Mesendoderm (in vitro differentiated cells): Measurements from ENCODE around the gene ARHGEF4.

ENCODE experiments used
- DNase-seq: peaks from one replicate; pipeline ENCODE4 v3.0.0; 2013
- H2AK5ac ChIP-seq: 2 replicates; pipeline ENCODE4 v1.6.1; 2013; ENCODE audit warnings: low read length, inconsistent platforms
- H2BK120ac ChIP-seq: 2 replicates; pipeline ENCODE4 v1.6.1; 2013; ENCODE audit warnings: low read depth, mild to moderate bottlenecking, low read length, moderate library complexity, mixed read lengths
- H2BK15ac ChIP-seq: replicated peaks from 2 replicates; pipeline ENCODE4 v1.6.1; 2013; ENCODE audit warnings: low read depth, mild to moderate bottlenecking, moderate library complexity
- H2BK5ac ChIP-seq: 2 replicates; pipeline ENCODE4 v1.6.1; 2013; ENCODE audit warnings: low read length, inconsistent platforms
- H3K18ac ChIP-seq: 2 replicates; pipeline ENCODE4 v1.6.1; 2013; ENCODE audit warnings: mild to moderate bottlenecking, low read length, mixed read lengths
- H3K23ac ChIP-seq: one replicate; pipeline ENCODE4 v1.6.1; 2013; ENCODE audit warnings: low read length
- H3K27ac ChIP-seq: 2 replicates; pipeline ENCODE4 v1.5.1; 2013; ENCODE audit warnings: low read depth, mild to moderate bottlenecking, inconsistent platforms, low read length, moderate library complexity
- H3K27me3 ChIP-seq: 2 replicates; pipeline ENCODE4 v1.6.1; 2013; ENCODE audit warnings: low read length, control low read depth, mild to moderate bottlenecking, inconsistent platforms; ENCODE audit not compliant: insufficient read depth, poor library complexity
- H3K36me3 ChIP-seq: 2 replicates; pipeline ENCODE4 v1.6.1; 2013; ENCODE audit warnings: low read length, inconsistent platforms; ENCODE audit not compliant: control insufficient read depth, insufficient read depth
- H3K4ac ChIP-seq: one replicate; pipeline ENCODE4 v1.6.1; 2013; ENCODE audit warnings: low read depth, mild to moderate bottlenecking, low read length, moderate library complexity
- H3K4me1 ChIP-seq: 2 replicates; pipeline ENCODE4 v1.6.1; 2013; ENCODE audit warnings: low read depth, low read length, inconsistent platforms; ENCODE audit not compliant: control insufficient read depth
- H3K4me2 ChIP-seq: 2 replicates; pipeline ENCODE4 v1.6.1; 2013; ENCODE audit warnings: low read length
- H3K4me3 ChIP-seq: 2 replicates; pipeline ENCODE4 v1.5.1; 2013; ENCODE audit warnings: mild to moderate bottlenecking, low read length
- H3K56ac ChIP-seq: one replicate; pipeline ENCODE4 v1.6.1; 2013; ENCODE audit warnings: low read length
- H3K79me1 ChIP-seq: 2 replicates; pipeline ENCODE4 v1.6.1; 2013; ENCODE audit warnings: low read length, inconsistent platforms
- H3K79me2 ChIP-seq: 2 replicates; pipeline ENCODE4 v1.6.1; 2013; ENCODE audit warnings: mild to moderate bottlenecking, low read length; ENCODE audit not compliant: control insufficient read depth, insufficient read depth
- H3K9ac ChIP-seq: 2 replicates; pipeline ENCODE4 v1.6.1; 2013; ENCODE audit warnings: low read length, inconsistent platforms
- H4K5ac ChIP-seq: one replicate; pipeline ENCODE4 v1.6.1; 2013; ENCODE audit warnings: low read length
- H4K8ac ChIP-seq: one replicate; pipeline ENCODE4 v1.6.1; 2013; ENCODE audit warnings: low read depth, mild to moderate bottlenecking, control low read depth, low read length, moderate library complexity
- WGBS: extraction: QIAGEN DNeasy Blood & Tissue Kit; methylation state at CpG from one replicate; pipeline ENCODE4 v1.1.7; 2013; ENCODE audit warnings: low lambda C conversion rate, missing lambda C conversion rate; ENCODE audit not compliant: insufficient coverage; ENCODE audit errors: extremely low coverage; 5-methylcytosine and 5-hydroxymethylcytosine counted together

The ARHGEF4 gene

DNA sequence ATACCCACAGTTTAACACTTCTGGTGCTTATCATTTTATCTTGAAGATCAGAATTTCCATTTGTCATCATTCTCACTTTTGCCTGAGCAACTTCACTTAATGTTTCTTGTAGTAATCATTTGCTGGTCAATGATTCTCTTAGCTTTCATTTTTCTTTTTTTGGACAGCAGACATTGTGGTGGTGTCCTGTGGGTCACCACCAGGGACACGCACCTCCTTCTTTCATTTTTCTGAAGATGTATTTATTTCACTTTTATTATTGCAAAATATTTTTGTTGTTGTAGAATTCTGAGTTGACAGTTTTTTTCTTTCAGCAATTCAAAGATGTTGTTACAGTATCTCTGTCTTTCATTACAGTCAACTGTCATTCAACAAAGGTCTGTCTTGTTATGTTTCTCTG lies 172.3 kb downstream of the ARHGEF4 start:
- Histone ChIP-seq H2AK5ac (no peak overlapping the region), H3K18ac (no peak overlapping the region), H2BK5ac (no peak overlapping the region), H3K4me1 (no peaks in the 10 kb centered on the region), H3K4me3 (no peak overlapping the region), H3K27ac (no peak overlapping the region), H3K4me2 (no peak overlapping the region), H3K56ac (no peak overlapping the region), H3K36me3 (no peaks in the 10 kb centered on the region), H4K8ac (no peak overlapping the region), H3K79me2 (no peaks in the 10 kb centered on the region), H3K9ac (no peak overlapping the region), H3K79me1 (no peaks in the 10 kb centered on the region), H2BK120ac (no peak overlapping the region), H2BK15ac (no peak overlapping the region), H4K5ac (no peak overlapping the region), H3K27me3 (no peaks in the 10 kb centered on the region), H3K23ac (no peak overlapping the region), H3K4ac (no peak overlapping the region)
- no peak for DNase-seq
- no CpG with 5 or more reads among the region's 1 CpG for WGBS

- H2AK5ac ChIP-seq = no peak overlapping the region
- no peak overlapping the region for H3K4ac ChIP-seq
- no peak overlapping the region for H3K18ac ChIP-seq
- H2BK5ac ChIP-seq = no peak overlapping the region
- no peaks in the 10 kb centered on the region for H3K4me1 ChIP-seq
- no peak overlapping the region for H4K5ac ChIP-seq
- H2BK120ac ChIP-seq = no peak overlapping the region
- no peak overlapping the region for H4K8ac ChIP-seq
- H3K79me1 ChIP-seq = no peaks in the 10 kb centered on the region
- no peak overlapping the region for H3K27ac ChIP-seq
- no peak overlapping the region for H3K4me2 ChIP-seq
- no peak overlapping the region for H3K4me3 ChIP-seq
- H3K36me3 ChIP-seq = no peaks in the 10 kb centered on the region
- no peak for DNase-seq
- no peaks in the 10 kb centered on the region for H3K79me2 ChIP-seq
- H3K9ac ChIP-seq = no peak overlapping the region
- no peak overlapping the region for H3K56ac ChIP-seq
- H2BK15ac ChIP-seq = no peak overlapping the region
- H3K23ac ChIP-seq = no peak overlapping the region
- no peaks in the 10 kb centered on the region for H3K27me3 ChIP-seq
- no CpG with 5 or more reads among the region's 6 CpGs for WGBS
These were observed 173.2 kb downstream of the ARHGEF4 start for GRCh38 chr2:131009713-131010475.

DNA sequence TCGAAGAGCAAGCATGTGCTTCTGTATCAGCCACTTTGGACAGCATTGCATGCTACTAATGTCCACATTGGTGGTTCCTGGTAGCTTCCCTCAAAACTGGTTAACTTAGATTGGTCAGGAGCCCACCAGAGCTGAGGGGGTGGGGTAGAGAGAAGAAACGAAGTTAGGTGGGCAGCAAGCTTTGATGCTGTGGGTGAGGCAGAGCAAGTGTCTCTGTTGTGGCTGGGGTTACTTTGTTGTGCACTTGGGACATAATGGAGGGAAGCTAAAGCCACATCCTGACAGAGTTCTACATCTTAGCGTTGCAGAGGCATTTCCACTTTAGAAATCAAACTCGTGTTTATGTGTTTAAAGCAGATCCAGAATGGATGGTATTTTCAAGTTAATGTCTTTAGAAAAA lies 173.9 kb downstream of the ARHGEF4 start:
- H2BK5ac ChIP-seq = no peak overlapping the region
- H2AK5ac ChIP-seq = no peak overlapping the region
- no peak overlapping the region for H3K27ac ChIP-seq
- H3K27me3 ChIP-seq = no peaks in the 10 kb centered on the region
- no peaks in the 10 kb centered on the region for H3K79me2 ChIP-seq
- H3K18ac ChIP-seq = no peak overlapping the region
- no CpG with 5 or more reads among the region's 4 CpGs for WGBS
- no peak overlapping the region for H3K23ac ChIP-seq
- H3K36me3 ChIP-seq = no peaks in the 10 kb centered on the region
- DNase-seq = no peak
- H3K4ac ChIP-seq = no peak overlapping the region
- no peak overlapping the region for H3K4me3 ChIP-seq
- H4K8ac ChIP-seq = no peak overlapping the region
- no peak overlapping the region for H2BK15ac ChIP-seq
- H4K5ac ChIP-seq = no peak overlapping the region
- no peak overlapping the region for H3K56ac ChIP-seq
- no peaks in the 10 kb centered on the region for H3K79me1 ChIP-seq
- no peaks in the 10 kb centered on the region for H3K4me1 ChIP-seq
- H3K9ac ChIP-seq = no peak overlapping the region
- H3K4me2 ChIP-seq = no peak overlapping the region
- no peak overlapping the region for H2BK120ac ChIP-seq

DNA sequence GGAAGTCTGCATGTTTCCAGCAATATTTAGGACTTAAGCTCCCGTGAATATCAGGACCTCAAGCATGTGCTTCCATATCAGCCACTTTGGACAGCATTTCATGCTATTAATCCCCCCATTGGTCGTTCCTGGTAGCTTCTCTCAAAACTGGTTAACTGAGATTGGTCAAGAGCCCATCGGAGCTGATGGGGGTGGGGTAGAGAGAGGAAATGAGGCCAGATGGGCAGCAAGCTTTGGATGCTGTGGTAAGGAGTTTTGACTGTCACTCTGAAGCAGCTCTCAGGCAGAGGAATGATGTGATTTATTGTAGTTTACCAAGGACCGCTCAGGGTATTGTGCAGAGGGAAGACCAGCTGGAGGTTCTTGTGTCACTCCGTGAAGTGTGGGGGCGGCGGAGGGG lies 174.8 kb downstream of the ARHGEF4 start:
- DNase-seq = peak; percentile 14
- no CpG with 5 or more reads among the region's 7 CpGs for WGBS
- H4K5ac ChIP-seq = no peak overlapping the region
- H3K36me3 ChIP-seq = no peaks in the 10 kb centered on the region
- no peaks in the 10 kb centered on the region for H3K27me3 ChIP-seq
- no peak overlapping the region for H3K18ac ChIP-seq
- no peaks in the 10 kb centered on the region for H3K79me1 ChIP-seq
- H3K27ac ChIP-seq = no peak overlapping the region
- no peak overlapping the region for H3K9ac ChIP-seq
- no peak overlapping the region for H2AK5ac ChIP-seq
- no peak overlapping the region for H4K8ac ChIP-seq
- H3K56ac ChIP-seq = no peak overlapping the region
- H3K4me3 ChIP-seq = no peak overlapping the region
- no peaks in the 10 kb centered on the region for H3K4me1 ChIP-seq
- no peak overlapping the region for H2BK5ac ChIP-seq
- no peak overlapping the region for H3K4ac ChIP-seq
- H3K4me2 ChIP-seq = no peak overlapping the region
- no peaks in the 10 kb centered on the region for H3K79me2 ChIP-seq
- no peak overlapping the region for H2BK15ac ChIP-seq
- H3K23ac ChIP-seq = no peak overlapping the region
- no peak overlapping the region for H2BK120ac ChIP-seq

DNA sequence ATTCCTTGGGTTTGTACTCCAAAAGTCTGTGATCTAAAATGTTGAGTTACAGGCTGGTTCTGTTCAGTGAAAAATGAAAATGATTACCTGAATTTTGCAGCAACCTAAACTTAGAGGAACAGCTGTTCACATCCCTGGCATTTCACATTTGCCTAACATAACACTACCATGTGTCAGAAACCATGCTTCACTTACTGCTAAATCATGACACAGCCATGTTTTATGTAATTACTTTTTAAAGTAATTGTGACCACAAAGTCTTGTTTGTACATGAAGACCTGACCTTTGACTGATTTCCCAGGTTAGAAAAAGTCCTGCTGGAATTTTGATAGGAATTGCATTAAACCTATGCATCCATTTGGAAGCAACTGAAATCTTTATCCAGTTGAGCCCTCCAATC lies 177.4 kb downstream of the ARHGEF4 start:
- Histone ChIP-seq H3K4me2 (no peak overlapping the region), H3K56ac (no peak overlapping the region)

GRCh38 chr2:131015764-131016163 lies 179.1 kb downstream of the ARHGEF4 start:
- no CpG with 5 or more reads among the region's 11 CpGs for WGBS
- H3K79me2 ChIP-seq = no peaks in the 10 kb centered on the region
- H2BK15ac ChIP-seq = no peak overlapping the region
- H3K27ac ChIP-seq = no peak overlapping the region
- no peak overlapping the region for H2BK5ac ChIP-seq
- no peak overlapping the region for H3K23ac ChIP-seq
- H3K4me3 ChIP-seq = no peak overlapping the region
- H3K18ac ChIP-seq = no peak overlapping the region
- H3K56ac ChIP-seq = no peak overlapping the region
- no peaks in the 10 kb centered on the region for H3K4me1 ChIP-seq
- H4K5ac ChIP-seq = no peak overlapping the region
- no peaks in the 10 kb centered on the region for H3K27me3 ChIP-seq
- H2BK120ac ChIP-seq = no peak overlapping the region
- H3K4ac ChIP-seq = no peak overlapping the region
- H4K8ac ChIP-seq = no peak overlapping the region
- no peaks in the 10 kb centered on the region for H3K79me1 ChIP-seq
- H3K4me2 ChIP-seq = no peak overlapping the region
- no peaks in the 10 kb centered on the region for H3K36me3 ChIP-seq
- DNase-seq = no peak
- H3K9ac ChIP-seq = no peak overlapping the region
- no peak overlapping the region for H2AK5ac ChIP-seq

More for the DNA sequence above, 177.4 kb downstream of the ARHGEF4 start:
- no peak for DNase-seq
- no peak overlapping the region for H3K18ac ChIP-seq
- no peak overlapping the region for H2BK5ac ChIP-seq
- H3K27ac ChIP-seq = no peak overlapping the region
- no peak overlapping the region for H3K9ac ChIP-seq
- no peak overlapping the region for H2BK15ac ChIP-seq
- H3K23ac ChIP-seq = no peak overlapping the region
- H4K8ac ChIP-seq = no peak overlapping the region
- no peak overlapping the region for H3K4ac ChIP-seq
- H4K5ac ChIP-seq = no peak overlapping the region
- H3K36me3 ChIP-seq = no peaks in the 10 kb centered on the region
- H3K4me1 ChIP-seq = no peaks in the 10 kb centered on the region
- no peak overlapping the region for H2BK120ac ChIP-seq
- H3K4me3 ChIP-seq = no peak overlapping the region
- no peaks in the 10 kb centered on the region for H3K27me3 ChIP-seq
- H2AK5ac ChIP-seq = no peak overlapping the region
- H3K79me1 ChIP-seq = no peaks in the 10 kb centered on the region
- H3K79me2 ChIP-seq = no peaks in the 10 kb centered on the region
